ENCODE results near the gene BTG4.

DNA sequence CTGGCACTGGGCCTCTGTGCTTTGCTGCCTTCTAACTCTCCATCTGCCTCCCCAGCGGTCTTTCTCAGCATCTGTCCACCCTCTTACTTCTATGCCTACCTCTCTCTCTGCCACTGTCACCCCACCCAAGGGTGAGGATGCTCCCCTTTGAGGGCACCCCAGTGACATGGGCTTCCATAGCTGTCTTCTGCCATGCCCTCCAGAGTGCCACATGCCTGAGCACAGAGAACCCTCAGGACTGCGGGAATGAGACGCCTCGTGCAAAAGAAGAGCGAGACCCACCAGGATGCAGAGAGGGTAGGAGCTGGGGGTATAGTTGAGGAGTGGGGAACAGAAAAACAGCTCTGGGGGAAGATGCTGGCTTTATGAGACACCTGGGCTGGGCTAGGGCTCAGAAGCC is 64.3 kb downstream of the BTG4 start:
- TF ChIP-seq, protein P1, sequence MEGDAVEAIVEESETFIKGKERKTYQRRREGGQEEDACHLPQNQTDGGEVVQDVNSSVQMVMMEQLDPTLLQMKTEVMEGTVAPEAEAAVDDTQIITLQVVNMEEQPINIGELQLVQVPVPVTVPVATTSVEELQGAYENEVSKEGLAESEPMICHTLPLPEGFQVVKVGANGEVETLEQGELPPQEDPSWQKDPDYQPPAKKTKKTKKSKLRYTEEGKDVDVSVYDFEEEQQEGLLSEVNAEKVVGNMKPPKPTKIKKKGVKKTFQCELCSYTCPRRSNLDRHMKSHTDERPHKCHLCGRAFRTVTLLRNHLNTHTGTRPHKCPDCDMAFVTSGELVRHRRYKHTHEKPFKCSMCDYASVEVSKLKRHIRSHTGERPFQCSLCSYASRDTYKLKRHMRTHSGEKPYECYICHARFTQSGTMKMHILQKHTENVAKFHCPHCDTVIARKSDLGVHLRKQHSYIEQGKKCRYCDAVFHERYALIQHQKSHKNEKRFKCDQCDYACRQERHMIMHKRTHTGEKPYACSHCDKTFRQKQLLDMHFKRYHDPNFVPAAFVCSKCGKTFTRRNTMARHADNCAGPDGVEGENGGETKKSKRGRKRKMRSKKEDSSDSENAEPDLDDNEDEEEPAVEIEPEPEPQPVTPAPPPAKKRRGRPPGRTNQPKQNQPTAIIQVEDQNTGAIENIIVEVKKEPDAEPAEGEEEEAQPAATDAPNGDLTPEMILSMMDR (IDR thresholded peaks at IDR 0.05; ENCODE audit: low read depth, low read length) = no peak
- no peak for TF ChIP-seq EZH2phosphoT487 (IDR thresholded peaks at IDR 0.05; ENCODE audit: low read depth)
